HG02870 (cell line): ENCODE data around the gene PPP3CA.
A peak's percentile ranks its signal among the peaks of the same experiment; 100 is the strongest.

ENCODE experiments used
- ATAC-seq: cut with Tn5 transposase; IDR thresholded peaks from one replicate; pipeline ENCODE4 v1.9.1; 2021; ENCODE audit warnings: mild to moderate bottlenecking, moderate library complexity; ENCODE audit not compliant: unreplicated experiment

PPP3CA gene

GRCh38 chr4:101347267-101347556 lies at the start of gene PPP3CA:
Gene PPP3CA (minus strand): TSS chr4:101347526.
- ATAC-seq = peak; percentile 13

GRCh38 chr4:101393256-101393655 lies 45.9 kb upstream of the PPP3CA start:
- no peak for ATAC-seq

- ATAC-seq = no peak
These were observed 23.4 kb upstream of the PPP3CA start for GRCh38 chr4:101370663-101371210.

- ATAC-seq = no peak
These were observed 19.9 kb upstream of the PPP3CA start for GRCh38 chr4:101367201-101367600.

GRCh38 chr4:101366331-101366730 lies 19.0 kb upstream of the PPP3CA start:
- no peak for ATAC-seq

- ATAC-seq = no peak
These were observed 10.4 kb upstream of the PPP3CA start for GRCh38 chr4:101357751-101358150.

- no peak for ATAC-seq
These were observed 9.6 kb upstream of the PPP3CA start for GRCh38 chr4:101356928-101357327.

- ATAC-seq = no peak
These were observed 8.7 kb upstream of the PPP3CA start for GRCh38 chr4:101355767-101356702.

GRCh38 chr4:101355246-101355645 lies 7.9 kb upstream of the PPP3CA start:
- ATAC-seq = peak; percentile 99

GRCh38 chr4:101349801-101350064 lies 2.4 kb upstream of the PPP3CA start:
- no peak for ATAC-seq

GRCh38 chr4:101348995-101349800 lies 1.9 kb upstream of the PPP3CA start:
- ATAC-seq = no peak

GRCh38 chr4:101348367-101348827 lies 1.1 kb upstream of the PPP3CA start:
- ATAC-seq = no peak

- ATAC-seq = peak; percentile 81
These were observed 436 bp upstream of the PPP3CA start for GRCh38 chr4:101347557-101348366.

- ATAC-seq = peak; percentile 9
These were observed 717 bp downstream of the PPP3CA start for GRCh38 chr4:101346351-101347266.

- ATAC-seq = no peak
These were observed 1.6 kb downstream of the PPP3CA start for GRCh38 chr4:101345596-101346350.

GRCh38 chr4:101345271-101345595 lies 2.1 kb downstream of the PPP3CA start:
- no peak for ATAC-seq

- no peak for ATAC-seq
These were observed 8.0 kb downstream of the PPP3CA start for GRCh38 chr4:101339332-101339731.

- no peak for ATAC-seq
These were observed 9.6 kb downstream of the PPP3CA start for GRCh38 chr4:101337688-101338087.

GRCh38 chr4:101334963-101335572 lies 12.3 kb downstream of the PPP3CA start:
- ATAC-seq = peak; percentile 71
